Raji (cell line): Measurements from ENCODE around the gene PUM2.
A peak's percentile ranks its signal among the peaks of the same experiment; 100 is the strongest.

Experiments used
- POLR2A ChIP-seq: IDR thresholded peaks from 2 replicates; pipeline ENCODE4 v1.6.1; 2011; ENCODE audit warnings: low read depth, low read length, control low read depth; ENCODE audit not compliant: insufficient read depth

The PUM2 gene

GRCh38 chr2:20350753-20351554, at the start of gene PUM2:
Gene PUM2 (minus strand): TSS chr2:20350844. CDS start chr2:20327360, 23,484 bp downstream.
- peak; percentile 90 for TF ChIP-seq POLR2A

- TF ChIP-seq POLR2A = no peak
Observed at GRCh38 chr2:20400306-20400705, 49.7 kb upstream of the PUM2 start.

GRCh38 chr2:20398956-20399567, 48.4 kb upstream of the PUM2 start:
- no peak for TF ChIP-seq POLR2A

GRCh38 chr2:20397811-20398447, 47.3 kb upstream of the PUM2 start:
- no peak for TF ChIP-seq POLR2A

GRCh38 chr2:20396356-20397000, 45.8 kb upstream of the PUM2 start:
- no peak for TF ChIP-seq POLR2A

- no peak for TF ChIP-seq POLR2A
Observed at GRCh38 chr2:20393986-20394385, 43.3 kb upstream of the PUM2 start.

GRCh38 chr2:20391951-20392699, 41.5 kb upstream of the PUM2 start:
- no peak for TF ChIP-seq POLR2A

GRCh38 chr2:20390524-20391123, 40.0 kb upstream of the PUM2 start:
- no peak for TF ChIP-seq POLR2A

GRCh38 chr2:20384953-20385352, 34.3 kb upstream of the PUM2 start:
- no peak for TF ChIP-seq POLR2A

GRCh38 chr2:20382965-20383810, 32.5 kb upstream of the PUM2 start:
- no peak for TF ChIP-seq POLR2A

- no peak for TF ChIP-seq POLR2A
Observed at GRCh38 chr2:20381457-20381856, 30.8 kb upstream of the PUM2 start.

GRCh38 chr2:20378891-20379519, 28.4 kb upstream of the PUM2 start:
- TF ChIP-seq POLR2A = no peak

- no peak for TF ChIP-seq POLR2A
Observed at GRCh38 chr2:20378341-20378740, 27.7 kb upstream of the PUM2 start.
